ENCODE measurements around the gene PSTPIP1. TPM values are rescaled to one million over a fixed set of nuclear protein-coding genes. Genes with fewer than 3 reads are reported as not detected.
A peak's percentile ranks its signal among the peaks of the same experiment; 100 is the strongest.

The PSTPIP1 gene
- total and polyA plus RNA-seq, 10 of the 15 experiments (the other 5 are each of a cell fraction or from before 2014, with no cell fraction given), result 0.50 to 29.3 (median 14.5) TPM

GRCh38 chr15:76976572-76977270 lies 18.2 kb upstream of the PSTPIP1 start (continued):
- TF ChIP-seq E4F1 (IDR thresholded peaks at IDR 0.05; ENCODE audit: borderline replicate concordance, partially characterized antibody) (no peak), USF1 (IDR thresholded peaks at IDR 0.05; ENCODE audit: borderline replicate concordance, extremely low read length, insufficient read depth, low read depth, low read length) (no peak), ZBTB11 (CRISPR knock-in tag; IDR thresholded peaks at IDR 0.05) (no peak), EZH2 (IDR thresholded peaks at IDR 0.05; ENCODE audit: borderline replicate concordance, control insufficient read depth, low read depth, low read length) (no peak), RELB (IDR thresholded peaks at IDR 0.05; ENCODE audit: low read depth) (0 out of 2 replicates have a peak, but pooled peaks have one; percentile 23), CBX5 (IDR thresholded peaks at IDR 0.05; ENCODE audit: low read depth) (no peak), RBBP5 (conservative IDR thresholded peaks at IDR 0.05) (no peak), IKZF2 (IDR thresholded peaks at IDR 0.05) (peak in 1 of 2 experiments; percentile 13; a peak in 1 of 4 replicates), EED (IDR thresholded peaks at IDR 0.05; ENCODE audit: low read depth) (no peak), STAT1 (conservative IDR thresholded peaks at IDR 0.05) (no peak), SPI1 (IDR thresholded peaks at IDR 0.05; ENCODE audit: borderline replicate concordance, insufficient read depth, low read depth, low read length) (peak; percentile 64), SMC3 (IDR thresholded peaks at IDR 0.05; ENCODE audit: borderline replicate concordance, low read length) (peak; percentile 6; the same call in 1 of the 2 replicates), PAX5 (IDR thresholded peaks at IDR 0.05; ENCODE audit: borderline replicate concordance, low read depth, low read length) (no peak), CHD2 (IDR thresholded peaks at IDR 0.05; ENCODE audit: borderline replicate concordance, low read depth, low read length) (no peak), HDAC6 (IDR thresholded peaks at IDR 0.05; ENCODE audit: unreplicated experiment) (no peak), SIX5 (IDR thresholded peaks at IDR 0.05; ENCODE audit: low read depth, low read length, severe bottlenecking) (no peak), ATF7 (IDR thresholded peaks at IDR 0.05; ENCODE audit: low read depth) (0 out of 2 replicates have a peak, but pooled peaks have one; percentile 43), NR2C2 (IDR thresholded peaks at IDR 0.05; ENCODE audit: borderline replicate concordance, control insufficient read depth, insufficient read length, low read depth) (no peak)
